Stomach (tissue), 4 donors: Measurements from ENCODE around the gene S100A2.

Experiments
- EP300 ChIP-seq: sonication (generic); formaldehyde crosslinking; IDR thresholded peaks from one replicate; pipeline ENCODE4 v1.6.1; 2017; ENCODE audit warnings: antibody characterized with exemption
- TF ChIP-seq, protein P1 (sequence below), 7 experiments: fragments of 450-650 bp in 4 of 7; fragments of 200-600 bp in 3 of 7; sonication (generic) in 3 of 7; IDR thresholded peaks; one replicate each; pipeline ENCODE4 v1.5.1; 2016 to 2019; ENCODE audit warnings: antibody characterized with exemption in 7 of 7, control low read depth in 2 of 7, mild to moderate bottlenecking in 1 of 7

DNA sequence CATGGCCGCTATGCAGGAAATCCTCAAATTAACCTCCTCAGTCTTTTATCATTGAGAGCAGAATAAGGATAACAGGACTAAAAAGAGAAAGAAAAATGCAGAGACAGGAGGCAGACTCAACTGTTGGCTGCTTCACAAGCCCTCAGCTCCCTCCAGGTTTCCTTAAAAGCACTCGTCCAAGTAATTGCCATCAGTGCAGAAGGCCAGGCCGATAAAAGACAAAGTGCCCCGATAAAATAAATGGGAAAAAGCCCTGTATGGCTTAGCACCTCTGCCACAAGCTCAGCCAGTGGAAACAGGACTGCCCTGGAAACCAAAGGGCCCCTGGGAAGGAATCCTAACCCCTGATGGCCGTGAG is 38.0 kb downstream of the S100A2 start:
- TF ChIP-seq, protein P1, sequence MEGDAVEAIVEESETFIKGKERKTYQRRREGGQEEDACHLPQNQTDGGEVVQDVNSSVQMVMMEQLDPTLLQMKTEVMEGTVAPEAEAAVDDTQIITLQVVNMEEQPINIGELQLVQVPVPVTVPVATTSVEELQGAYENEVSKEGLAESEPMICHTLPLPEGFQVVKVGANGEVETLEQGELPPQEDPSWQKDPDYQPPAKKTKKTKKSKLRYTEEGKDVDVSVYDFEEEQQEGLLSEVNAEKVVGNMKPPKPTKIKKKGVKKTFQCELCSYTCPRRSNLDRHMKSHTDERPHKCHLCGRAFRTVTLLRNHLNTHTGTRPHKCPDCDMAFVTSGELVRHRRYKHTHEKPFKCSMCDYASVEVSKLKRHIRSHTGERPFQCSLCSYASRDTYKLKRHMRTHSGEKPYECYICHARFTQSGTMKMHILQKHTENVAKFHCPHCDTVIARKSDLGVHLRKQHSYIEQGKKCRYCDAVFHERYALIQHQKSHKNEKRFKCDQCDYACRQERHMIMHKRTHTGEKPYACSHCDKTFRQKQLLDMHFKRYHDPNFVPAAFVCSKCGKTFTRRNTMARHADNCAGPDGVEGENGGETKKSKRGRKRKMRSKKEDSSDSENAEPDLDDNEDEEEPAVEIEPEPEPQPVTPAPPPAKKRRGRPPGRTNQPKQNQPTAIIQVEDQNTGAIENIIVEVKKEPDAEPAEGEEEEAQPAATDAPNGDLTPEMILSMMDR (IDR thresholded peaks at IDR 0.05): no peak
- TF ChIP-seq EP300: no peak
